HG02588 (cell line): ENCODE results near the gene AIG1.
A peak's percentile ranks its signal among the peaks of the same experiment; 100 is the strongest.
"Not testable (repeated sequence)": the region's sequence is repeated elsewhere in the genome, so short reads cannot be mapped to it uniquely, and the experiment has no call there.

Experiments used
- ATAC-seq: cut with Tn5 transposase; IDR thresholded peaks from one replicate; pipeline ENCODE4 v1.9.1; 2021; ENCODE audit warnings: mild to moderate bottlenecking, moderate library complexity; ENCODE audit not compliant: unreplicated experiment

The AIG1 gene

GRCh38 chr6:143313163-143313562 is 252.5 kb downstream of the AIG1 start:
- ATAC-seq = no peak

- no peak for ATAC-seq
Measured at GRCh38 chr6:143321491-143322086, 260.9 kb downstream of the AIG1 start.

GRCh38 chr6:143322386-143322785 is 261.7 kb downstream of the AIG1 start:
- no peak for ATAC-seq

- no peak for ATAC-seq
Measured at GRCh38 chr6:143323729-143324470, 263.2 kb downstream of the AIG1 start.

- no peak for ATAC-seq
Measured at GRCh38 chr6:143325379-143326140, 264.9 kb downstream of the AIG1 start.

- no peak for ATAC-seq
Measured at GRCh38 chr6:143328876-143329275, 268.2 kb downstream of the AIG1 start.

- ATAC-seq = no peak
Measured at GRCh38 chr6:143329323-143329722, 268.6 kb downstream of the AIG1 start.

GRCh38 chr6:143331362-143331761 is 270.7 kb downstream of the AIG1 start:
- no peak for ATAC-seq

- ATAC-seq = no peak
Measured at GRCh38 chr6:143332153-143332845, 271.6 kb downstream of the AIG1 start.

- ATAC-seq = no peak
Measured at GRCh38 chr6:143333081-143333480, 272.4 kb downstream of the AIG1 start.

GRCh38 chr6:143333749-143334520 is 273.2 kb downstream of the AIG1 start:
- ATAC-seq = no peak

- ATAC-seq = no peak
Measured at GRCh38 chr6:143335865-143336264, 275.2 kb downstream of the AIG1 start.

- ATAC-seq = no peak
Measured at GRCh38 chr6:143336446-143337152, 275.9 kb downstream of the AIG1 start.

GRCh38 chr6:143337201-143337949 is 276.7 kb downstream of the AIG1 start:
- ATAC-seq = peak; percentile 67

GRCh38 chr6:143339223-143339622 is 278.5 kb downstream of the AIG1 start:
- no peak for ATAC-seq

- ATAC-seq = not testable (repeated sequence)
Measured at GRCh38 chr6:143345477-143345876, 284.8 kb downstream of the AIG1 start.

GRCh38 chr6:143346004-143346403 is 285.3 kb downstream of the AIG1 start:
- no peak for ATAC-seq

GRCh38 chr6:143348531-143348930 is 287.8 kb downstream of the AIG1 start:
- no peak for ATAC-seq

GRCh38 chr6:143349530-143349929 is 288.8 kb downstream of the AIG1 start:
- ATAC-seq = no peak
